Fibroblast of villous mesenchyme (primary cell): ENCODE measurements around the gene RGMB. TPM values are rescaled to one million over a fixed set of nuclear protein-coding genes. Genes with fewer than 3 reads are reported as not detected.
A peak's percentile ranks its signal among the peaks of the same experiment; 100 is the strongest.

Experiments
- DNase-seq: peaks from one replicate; pipeline ENCODE4 v3.0.0-alpha.2; 2010; ENCODE audit warnings: low read depth
- H3K4me3 ChIP-seq: 2 replicates; pipeline ENCODE4 v1.5.1; 2011; ENCODE audit warnings: low read depth, mild to moderate bottlenecking, low read length
- total RNA-seq: library from RNA; depleted of rRNA; stranded (reverse); fragments of >200 nt; gene quantifications from 2 replicates; pipeline ENCODE4 v1.2.3, GENCODE V29; 2012
- TF ChIP-seq, protein P1 (sequence below): IDR thresholded peaks from 2 replicates; pipeline ENCODE4 v1.5.1; 2012; ENCODE audit warnings: low read depth, mild to moderate bottlenecking, low read length; ENCODE audit not compliant: insufficient read depth

The RGMB gene
- total RNA-seq, 1 donor = 94.1 TPM

DNA sequence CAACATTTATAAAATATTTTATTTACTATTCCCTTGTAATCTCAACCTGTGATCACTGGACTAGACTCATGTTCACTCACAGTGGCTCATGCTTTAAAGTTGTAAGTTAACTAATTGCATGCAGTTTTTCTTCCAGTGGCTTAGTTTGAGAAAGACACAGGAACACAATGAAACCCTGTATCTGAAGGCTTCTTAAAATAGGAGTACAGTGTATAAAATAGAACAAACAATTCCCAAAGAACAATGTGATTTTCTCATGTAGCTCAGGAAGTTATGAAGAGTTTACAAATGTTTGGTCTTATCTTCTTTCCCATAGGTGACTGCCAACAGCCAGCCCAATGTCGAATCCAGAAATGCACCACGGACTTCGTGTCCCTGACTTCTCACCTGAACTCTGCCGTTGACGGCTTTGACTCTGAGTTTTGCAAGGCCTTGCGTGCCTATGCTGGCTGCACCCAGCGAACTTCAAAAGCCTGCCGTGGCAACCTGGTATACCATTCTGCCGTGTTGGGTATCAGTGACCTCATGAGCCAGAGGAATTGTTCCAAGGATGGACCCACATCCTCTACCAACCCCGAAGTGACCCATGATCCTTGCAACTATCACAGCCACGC, 5.9 kb downstream of the RGMB start:
- DNase-seq = peak; percentile 52
- TF ChIP-seq, protein P1, sequence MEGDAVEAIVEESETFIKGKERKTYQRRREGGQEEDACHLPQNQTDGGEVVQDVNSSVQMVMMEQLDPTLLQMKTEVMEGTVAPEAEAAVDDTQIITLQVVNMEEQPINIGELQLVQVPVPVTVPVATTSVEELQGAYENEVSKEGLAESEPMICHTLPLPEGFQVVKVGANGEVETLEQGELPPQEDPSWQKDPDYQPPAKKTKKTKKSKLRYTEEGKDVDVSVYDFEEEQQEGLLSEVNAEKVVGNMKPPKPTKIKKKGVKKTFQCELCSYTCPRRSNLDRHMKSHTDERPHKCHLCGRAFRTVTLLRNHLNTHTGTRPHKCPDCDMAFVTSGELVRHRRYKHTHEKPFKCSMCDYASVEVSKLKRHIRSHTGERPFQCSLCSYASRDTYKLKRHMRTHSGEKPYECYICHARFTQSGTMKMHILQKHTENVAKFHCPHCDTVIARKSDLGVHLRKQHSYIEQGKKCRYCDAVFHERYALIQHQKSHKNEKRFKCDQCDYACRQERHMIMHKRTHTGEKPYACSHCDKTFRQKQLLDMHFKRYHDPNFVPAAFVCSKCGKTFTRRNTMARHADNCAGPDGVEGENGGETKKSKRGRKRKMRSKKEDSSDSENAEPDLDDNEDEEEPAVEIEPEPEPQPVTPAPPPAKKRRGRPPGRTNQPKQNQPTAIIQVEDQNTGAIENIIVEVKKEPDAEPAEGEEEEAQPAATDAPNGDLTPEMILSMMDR = no peak
- no peak overlapping the region for H3K4me3 ChIP-seq

DNA sequence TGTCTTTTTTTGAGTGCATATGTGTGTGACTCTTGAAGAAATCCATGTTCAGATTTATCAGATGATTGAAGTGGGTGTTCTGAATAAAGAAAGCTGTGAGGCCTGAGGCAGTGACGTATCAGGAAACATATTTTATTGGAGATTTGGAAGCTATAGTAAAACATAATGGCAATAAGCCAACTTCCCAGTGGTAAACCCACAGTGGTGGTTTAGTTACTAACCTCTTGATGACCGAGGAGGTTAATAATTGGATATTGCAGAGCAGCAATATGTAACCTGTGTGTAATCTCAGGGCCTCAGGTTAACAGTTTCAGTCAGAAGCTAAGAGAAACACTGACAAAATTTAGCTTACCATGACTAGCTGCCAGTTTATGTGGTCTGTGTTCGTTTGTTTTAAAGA, 6.9 kb downstream of the RGMB start:
- TF ChIP-seq, protein P1 = no peak
- DNase-seq = no peak
- H3K4me3 ChIP-seq = no peak overlapping the region

DNA sequence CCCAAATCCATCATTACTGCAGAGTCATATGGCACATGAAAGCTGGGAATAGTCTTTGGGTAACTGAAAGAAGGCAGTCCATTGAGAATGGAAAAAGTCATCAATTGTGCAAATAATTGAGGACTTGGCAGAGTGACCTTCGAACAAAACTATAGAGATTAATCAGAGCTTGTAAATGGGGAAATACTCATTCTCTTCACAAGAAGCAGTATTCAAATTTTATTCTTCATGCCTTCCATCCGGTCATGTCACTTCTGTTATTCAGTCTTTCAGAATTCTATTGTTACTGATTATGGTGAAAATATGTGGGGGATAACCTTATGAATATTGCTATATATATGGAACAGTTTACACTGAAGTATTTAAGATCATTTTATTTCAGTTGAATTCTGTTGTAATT, 8.1 kb downstream of the RGMB start:
- no peak overlapping the region for H3K4me3 ChIP-seq
- no peak for DNase-seq
- TF ChIP-seq, protein P1 = no peak

DNA sequence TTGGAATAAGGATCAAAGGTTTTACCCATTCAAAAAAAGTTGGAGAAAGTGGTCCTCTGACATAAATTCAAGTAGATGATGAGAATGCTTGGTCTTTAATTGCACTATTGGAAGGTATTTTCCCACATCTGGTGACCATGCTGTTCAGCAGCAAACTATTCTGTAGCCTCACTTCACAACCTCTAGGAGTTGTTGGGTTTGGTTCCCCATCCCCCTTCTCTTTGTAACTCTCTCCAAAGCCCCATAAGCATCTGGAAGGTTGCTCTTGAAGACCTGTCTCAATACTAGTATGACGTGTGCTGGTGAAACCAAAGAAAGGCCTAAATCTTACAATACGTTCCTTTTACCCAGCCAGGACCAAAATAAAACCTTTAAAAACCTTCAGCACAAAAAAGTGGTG, 8.5 kb downstream of the RGMB start:
- TF ChIP-seq, protein P1 = no peak
- no peak for DNase-seq
- H3K4me3 ChIP-seq = no peak overlapping the region

DNA sequence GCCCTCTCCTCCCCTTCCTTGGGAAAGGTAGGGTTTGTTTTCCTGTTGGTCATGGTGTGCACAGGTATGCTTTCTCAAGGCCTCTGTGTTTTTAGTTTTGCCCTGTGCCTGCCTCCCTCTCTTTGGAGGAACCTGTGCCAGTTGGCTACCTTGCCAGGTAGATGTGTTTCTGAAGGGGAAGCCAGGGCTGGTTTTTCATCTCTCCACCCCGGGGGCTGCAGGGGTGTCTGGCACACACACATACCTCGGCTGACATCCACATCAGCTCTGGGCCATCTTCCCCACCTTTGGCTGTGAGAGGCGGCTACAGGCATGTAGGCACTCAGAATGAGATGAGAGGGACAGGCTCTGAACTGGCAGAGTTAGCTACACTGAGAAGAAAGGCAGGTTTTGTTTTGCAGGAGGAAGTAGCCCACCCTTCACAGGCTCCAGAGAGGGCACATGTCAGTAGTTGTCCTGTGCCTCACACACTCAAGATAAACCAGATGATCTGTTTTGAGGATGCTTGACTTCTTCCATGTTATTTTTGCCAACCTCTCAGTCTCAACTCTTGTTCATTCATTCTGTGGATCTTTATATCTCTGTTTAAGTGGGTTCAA, 9.7 kb downstream of the RGMB start:
- H3K4me3 ChIP-seq = no peak overlapping the region
- no peak for DNase-seq
- TF ChIP-seq, protein P1 = no peak

DNA sequence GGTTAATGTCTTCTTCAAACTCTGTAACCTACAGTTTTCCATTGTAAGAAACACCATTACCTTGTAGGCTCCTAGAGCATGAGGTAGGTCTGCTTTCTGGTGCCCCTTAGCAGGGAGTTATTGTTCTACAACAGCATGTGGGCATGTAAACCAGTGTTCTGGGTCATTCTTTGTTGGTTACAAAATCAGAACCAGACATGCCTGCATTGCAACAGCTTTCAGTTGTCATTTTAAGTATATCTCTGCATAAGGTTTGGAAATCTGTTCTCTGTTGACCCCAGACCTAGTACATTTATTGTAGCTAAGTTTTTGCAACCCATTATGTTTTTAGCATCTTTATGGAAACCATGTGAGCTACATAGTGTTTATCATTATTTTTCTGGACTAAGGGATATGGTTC, 10.9 kb downstream of the RGMB start:
- DNase-seq = peak; percentile 46
- TF ChIP-seq, protein P1 = no peak
- H3K4me3 ChIP-seq = no peak overlapping the region

DNA sequence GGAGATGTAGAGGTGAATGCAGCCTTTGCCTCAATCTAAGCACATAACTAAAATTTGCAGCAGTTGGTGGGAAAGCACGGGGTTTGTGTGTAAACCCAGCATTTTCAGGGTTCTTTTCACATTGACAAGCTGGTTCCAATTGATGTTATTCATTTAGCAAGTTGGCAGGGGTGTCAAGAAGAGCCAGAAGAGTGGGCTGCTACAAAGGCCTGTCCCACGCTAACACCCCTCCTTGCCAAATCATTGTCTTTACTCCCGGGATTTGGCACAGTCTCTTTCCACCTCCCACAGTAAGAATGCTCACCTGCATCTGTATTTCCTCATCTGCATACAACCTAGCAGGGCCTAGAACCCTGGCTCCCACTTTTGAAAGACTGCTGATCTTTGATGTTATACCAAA, 11.8 kb downstream of the RGMB start:
- no peak overlapping the region for H3K4me3 ChIP-seq

More for the DNA sequence above, 11.8 kb downstream of the RGMB start:
- TF ChIP-seq, protein P1 = no peak
- DNase-seq = no peak
